Ovary (tissue), 9 donors: ENCODE data around the gene TSFM. TPM values are rescaled to one million over a fixed set of nuclear protein-coding genes. Genes with fewer than 3 reads are reported as not detected.

Experiments used
- DNase-seq, 5 donors: peaks; one replicate each; pipeline ENCODE4 v3.0.0-alpha.2; 2019 to 2020
- H3K27ac ChIP-seq, 2 donors: fragments of 200-600 bp; one replicate each; pipeline versions ENCODE4 v1.5.1 to v1.8.0; 2019 to 2022
- H3K27me3 ChIP-seq: fragments of 200-600 bp; one replicate; pipeline ENCODE4 v1.8.0; 2022
- H3K36me3 ChIP-seq: fragments of 200-600 bp; sonication (generic); one replicate; pipeline ENCODE4 v1.5.1; 2019
- H3K4me1 ChIP-seq: one replicate; pipeline ENCODE4 v1.8.1; 2013; ENCODE audit warnings: mild to moderate bottlenecking, moderate library complexity; ENCODE audit not compliant: insufficient read depth
- H3K4me3 ChIP-seq: fragments of 200-600 bp; sonication (generic); one replicate; pipeline ENCODE4 v1.5.1; 2017
- H3K9me3 ChIP-seq, 2 donors: fragments of 200-600 bp in 1 of 2; sonication (generic) in 1 of 2; one replicate each; pipeline versions ENCODE4 v1.5.1 to v1.8.1; 2013 to 2019; ENCODE audit warnings: mild to moderate bottlenecking in 1 of 2, moderate library complexity in 1 of 2
- CTCF ChIP-seq, 3 donors: fragments of 450-650 bp in 2 of 3; fragments of 200-600 bp in 1 of 3; IDR thresholded peaks; one replicate each; pipeline versions ENCODE4 v1.5.1 to v1.8.0; 2016 to 2022; ENCODE audit warnings: antibody characterized with exemption in 3 of 3, mild to moderate bottlenecking in 1 of 3
- EP300 ChIP-seq: sonication (generic); formaldehyde crosslinking; IDR thresholded peaks from one replicate; pipeline ENCODE4 v1.6.1; 2017; ENCODE audit warnings: antibody characterized with exemption
- POLR2A ChIP-seq: fragments of 450-650 bp; IDR thresholded peaks from one replicate; pipeline ENCODE4 v1.6.1; 2017; ENCODE audit warnings: antibody characterized with exemption, mild to moderate bottlenecking, moderate library complexity
- WGBS, 3 donors: extraction: QIAGEN DNeasy Blood & Tissue Kit in 1 of 3; methylation state at CpG; one replicate each; pipeline versions ENCODE4 v1.1.5 to v1.1.7; 2013 to 2017; 5-methylcytosine and 5-hydroxymethylcytosine counted together
- intact Hi-C, 4 donors: fragments of 100-400 bp; cut with DNase I; formaldehyde crosslinking; loops; one replicate each; pipeline versions ENCODE4 v1.11.0 to v1.15.1; 2022 to 2023
- polyA plus RNA-seq, 2 donors: library from polyadenylated mRNA; stranded (reverse); fragments of 200-250 nt in 1 of 2; fragments of 350-450 nt in 1 of 2; fragmentation: Illumina TruSeq in 1 of 2; extraction: RNeasy Lipid Tissue Mini Kit (QIAGEN cat#74804) in 1 of 2; gene quantifications; one replicate each; pipeline ENCODE4 v1.2.3, GENCODE V29; 2013 to 2014
- total RNA-seq, 7 donors: library from RNA; depleted of rRNA in 2 of 7; stranded (reverse); fragments of >200 nt in 2 of 7; fragmentation: NEBNext Ultra II Directional in 3 of 7; extraction: Animal tissue kit (Norgen Biotek cat#: 25700) in 3 of 7; gene quantifications; one replicate each; pipeline versions ENCODE4 v1.1.0 to v1.2.4, GENCODE V29; 2016 to 2023
- donor health status: DM: no; HTN: no; CAD: no; lungs with moderate emphysema.
- donor health status: DM: no; HTN: no; CAD: no.
- donor health status: Bipolar disorder and iron deficiency.
- donor health status: DM: yes; HTN: yes; CAD: no.
- donor health status: DM: no; HTN: no; CAD: no.
- donor health status: DM: yes; HTN: yes; CAD: no.

The TSFM gene
- total and polyA plus RNA-seq, 9 donors: 13.2 to 28.1 (median 20.1) TPM

GRCh38 chr12:57735198-57735855 lies 47.3 kb upstream of the TSFM start:
- Histone ChIP-seq H3K27ac (no peak overlapping the region), H3K4me3 (no peak overlapping the region), H3K4me1 (peaks cover 5% of the 10 kb centered on the region), H3K9me3 (no peaks in the 10 kb centered on the region), H3K27me3 (peaks cover 7% of the 10 kb centered on the region), H3K36me3 (no peaks in the 10 kb centered on the region)
- intact Hi-C loops: no loop called here
- 11 to 22% (median 14%) methylated on average over 8 of the region's 8 CpGs for WGBS, 3 donors
- DNase-seq: no peak
- TF ChIP-seq EP300 (no peak), POLR2A (no peak), CTCF (IDR thresholded peaks at IDR 0.05) (no peak)

- Histone ChIP-seq H3K27ac (no peak overlapping the region), H3K27me3 (peaks cover 7% of the 10 kb centered on the region), H3K4me1 (peaks cover 5% of the 10 kb centered on the region), H3K36me3 (no peaks in the 10 kb centered on the region), H3K9me3 (no peaks in the 10 kb centered on the region), H3K4me3 (no peak overlapping the region)
- intact Hi-C loops: no loop called here
- whole genome bisulfite sequencing, 3 donors: 1 to 6% (median 3%) methylated on average over 48 to 49 of the region's 49 CpGs
- TF ChIP-seq CTCF (IDR thresholded peaks at IDR 0.05) (no peak), POLR2A (no peak), EP300 (no peak)
- DNase-seq: peak in 3 of 5 donors; percentile 36 to 66 (median 65)
Observed at GRCh38 chr12:57735952-57736740, 46.4 kb upstream of the TSFM start.

GRCh38 chr12:57736741-57737466 lies 45.7 kb upstream of the TSFM start:
- TF ChIP-seq EP300 (no peak), CTCF (IDR thresholded peaks at IDR 0.05) (no peak), POLR2A (no peak)
- WGBS, 3 donors: 8 to 13% (median 10%) methylated on average over 30 to 31 of the region's 31 CpGs
- DNase-seq: no peak
- no peaks in the 10 kb centered on the region for H3K36me3 ChIP-seq
- no peaks in the 10 kb centered on the region for H3K9me3 ChIP-seq
- H3K4me3 ChIP-seq: no peak overlapping the region
- no peak overlapping the region for H3K27ac ChIP-seq
- H3K27me3 ChIP-seq: peaks cover 7% of the 10 kb centered on the region
- H3K4me1 ChIP-seq: peaks cover 5% of the 10 kb centered on the region
- intact Hi-C loops: no loop called here

GRCh38 chr12:57737467-57738460 lies 44.8 kb upstream of the TSFM start:
- no peaks in the 10 kb centered on the region for H3K36me3 ChIP-seq
- H3K4me3 ChIP-seq: peak overlapping the region; percentile 2
- peaks cover 5% of the 10 kb centered on the region for H3K4me1 ChIP-seq
- no peak for TF ChIP-seq EP300
- TF ChIP-seq POLR2A: no peak
- no peak for TF ChIP-seq CTCF (IDR thresholded peaks at IDR 0.05)
- H3K9me3 ChIP-seq: no peaks in the 10 kb centered on the region
- intact Hi-C loops: no loop called here
- H3K27ac ChIP-seq: no peak overlapping the region
- H3K27me3 ChIP-seq: peaks cover 7% of the 10 kb centered on the region
- peak in 1 of 5 donors; percentile 54 for DNase-seq
- 4 to 17% (median 6%) methylated on average over 50 to 109 of the region's 110 CpGs for WGBS, 3 donors
